Mucosa of descending colon (tissue), 3 donors: ENCODE measurements around the gene CEP131. TPM values are rescaled to one million over a fixed set of nuclear protein-coding genes. Genes with fewer than 3 reads are reported as not detected.

ENCODE experiments used
- ATAC-seq: fragments of 200-7000 bp; cut with Tn5 transposase; one replicate; pipeline ENCODE4 v1.9.1; 2020; ENCODE audit warnings: mild to moderate bottlenecking, moderate library complexity
- DNase-seq, 3 donors: peaks; one replicate each; pipeline ENCODE4 v3.0.0-alpha.2; 2020
- H3K36me3 ChIP-seq: fragments of 200-600 bp; one replicate; pipeline ENCODE4 v1.8.0; 2021; ENCODE audit warnings: low read depth, mild to moderate bottlenecking
- H3K4me1 ChIP-seq: fragments of 200-600 bp; one replicate; pipeline ENCODE4 v1.8.0; 2021; ENCODE audit warnings: low read depth, mild to moderate bottlenecking
- H3K4me3 ChIP-seq: fragments of 200-600 bp; one replicate; pipeline ENCODE4 v1.8.0; 2021; ENCODE audit warnings: mild to moderate bottlenecking
- H3K9me3 ChIP-seq: fragments of 200-600 bp; one replicate; pipeline ENCODE4 v1.8.0; 2021; ENCODE audit warnings: mild to moderate bottlenecking
- intact Hi-C, 2 donors: fragments of 100-400 bp; cut with DNase I in 1 of 2; cut with micrococcal nuclease in 1 of 2; formaldehyde crosslinking; loops; one replicate each; pipeline versions ENCODE4 v1.11.0 to v1.11.1; 2022; cut with DNase I, micrococcal nuclease
- total RNA-seq, 3 donors: library from RNA; stranded (reverse); fragmentation: NEBNext Ultra II Directional in 2 of 3; extraction: Animal tissue kit (Norgen Biotek cat#: 25700) in 2 of 3; gene quantifications; one replicate each; pipeline versions ENCODE4 v1.2.1 to v1.2.4, GENCODE V29; 2021 to 2023
- TF ChIP-seq, protein P1 (sequence below): fragments of 200-600 bp; IDR thresholded peaks from one replicate; pipeline ENCODE4 v1.8.0; 2022; ENCODE audit warnings: antibody characterized with exemption, mild to moderate bottlenecking
- donor health status: DM: no; HTN: no; CAD: no; lungs with moderate emphysema.
- donor health status: DM: no; HTN: no; CAD: no.
- donor health status: DM: no; HTN: yes; CAD: no.

CEP131 gene
- total RNA-seq, 3 donors from 2014 or later: 5.7 to 9.3 (median 8.7) TPM

GRCh38 chr17:81251094-81251708 lies 28.4 kb upstream of the CEP131 start:
- Histone ChIP-seq H3K4me3 (no peak overlapping the region), H3K36me3 (no peaks in the 10 kb centered on the region), H3K9me3 (no peaks in the 10 kb centered on the region), H3K4me1 (peaks cover 42% of the 10 kb centered on the region)
- peak; percentile 70 to 83 (median 82) for DNase-seq
- intact Hi-C loops: loop anchor here in 1 of 2 donors (10.0 kb wide), 1 partner anchor 234 kb away; no protein-coding TSS in a partner anchor
- TF ChIP-seq, protein P1, sequence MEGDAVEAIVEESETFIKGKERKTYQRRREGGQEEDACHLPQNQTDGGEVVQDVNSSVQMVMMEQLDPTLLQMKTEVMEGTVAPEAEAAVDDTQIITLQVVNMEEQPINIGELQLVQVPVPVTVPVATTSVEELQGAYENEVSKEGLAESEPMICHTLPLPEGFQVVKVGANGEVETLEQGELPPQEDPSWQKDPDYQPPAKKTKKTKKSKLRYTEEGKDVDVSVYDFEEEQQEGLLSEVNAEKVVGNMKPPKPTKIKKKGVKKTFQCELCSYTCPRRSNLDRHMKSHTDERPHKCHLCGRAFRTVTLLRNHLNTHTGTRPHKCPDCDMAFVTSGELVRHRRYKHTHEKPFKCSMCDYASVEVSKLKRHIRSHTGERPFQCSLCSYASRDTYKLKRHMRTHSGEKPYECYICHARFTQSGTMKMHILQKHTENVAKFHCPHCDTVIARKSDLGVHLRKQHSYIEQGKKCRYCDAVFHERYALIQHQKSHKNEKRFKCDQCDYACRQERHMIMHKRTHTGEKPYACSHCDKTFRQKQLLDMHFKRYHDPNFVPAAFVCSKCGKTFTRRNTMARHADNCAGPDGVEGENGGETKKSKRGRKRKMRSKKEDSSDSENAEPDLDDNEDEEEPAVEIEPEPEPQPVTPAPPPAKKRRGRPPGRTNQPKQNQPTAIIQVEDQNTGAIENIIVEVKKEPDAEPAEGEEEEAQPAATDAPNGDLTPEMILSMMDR: no peak
- ATAC-seq: peak; percentile 69

DNA sequence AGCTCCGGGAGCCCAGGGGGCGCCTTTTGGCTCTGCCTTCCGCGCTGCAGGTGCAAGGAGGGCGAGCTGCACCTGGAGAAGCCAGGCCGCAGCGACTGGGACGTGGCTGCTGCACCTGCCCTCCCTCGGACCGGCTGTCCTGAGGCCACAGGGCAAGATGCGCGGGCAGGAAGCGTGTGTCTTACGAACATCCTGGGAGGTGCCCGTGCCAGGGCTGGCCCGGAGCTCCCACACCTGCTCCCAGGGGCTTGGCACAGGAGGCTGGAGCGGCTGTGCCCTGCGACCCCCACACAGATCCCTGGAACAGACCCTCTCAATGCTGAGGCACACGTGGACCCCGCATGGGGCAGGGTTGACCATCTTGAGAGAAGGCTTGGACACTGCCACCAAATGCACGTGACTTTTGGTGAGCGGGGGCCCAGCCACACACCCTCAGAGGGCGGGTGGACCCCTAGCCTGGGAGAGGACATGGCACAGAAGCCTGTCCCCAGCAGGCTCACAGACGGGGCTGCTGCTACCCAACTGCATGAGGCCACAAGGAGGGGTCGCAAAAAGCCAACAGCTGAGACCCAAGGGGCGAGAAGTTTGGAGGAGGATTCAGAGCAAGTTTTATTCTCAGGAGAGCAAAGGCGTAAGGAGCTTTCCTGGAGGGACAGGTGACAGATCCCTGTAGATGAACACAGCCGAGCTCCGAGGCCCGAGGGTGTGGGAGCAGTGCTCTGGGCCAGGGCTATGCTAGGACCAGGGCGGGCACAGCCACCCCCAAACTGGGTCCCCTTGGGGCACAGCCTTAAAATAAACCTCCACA lies 27.7 kb upstream of the CEP131 start:
- intact Hi-C loops: loop anchor here in 1 of 2 donors (10.0 kb wide), 1 partner anchor 234 kb away; no protein-coding TSS in a partner anchor
- TF ChIP-seq, protein P1: no peak
- ATAC-seq: peak; percentile 29
- no peaks in the 10 kb centered on the region for H3K9me3 ChIP-seq
- peaks cover 42% of the 10 kb centered on the region for H3K4me1 ChIP-seq
- no peak overlapping the region for H3K4me3 ChIP-seq
- peak in 1 of 3 donors; percentile 70 for DNase-seq
- no peaks in the 10 kb centered on the region for H3K36me3 ChIP-seq

- Histone ChIP-seq H3K9me3 (no peaks in the 10 kb centered on the region), H3K36me3 (no peaks in the 10 kb centered on the region), H3K4me3 (no peak overlapping the region), H3K4me1 (peaks cover 33% of the 10 kb centered on the region)
- TF ChIP-seq, protein P1: no peak
- intact Hi-C loops: loop anchor here in 1 of 2 donors (10.0 kb wide), 1 partner anchor 235 kb away; no protein-coding TSS in a partner anchor
- DNase-seq (peak in 1 of 3 donors; percentile 48), ATAC-seq (no peak)
These were observed 26.7 kb upstream of the CEP131 start for GRCh38 chr17:81249223-81250040.

GRCh38 chr17:81248649-81249048 lies 25.9 kb upstream of the CEP131 start:
- TF ChIP-seq, protein P1: no peak
- Histone ChIP-seq H3K9me3 (no peaks in the 10 kb centered on the region), H3K4me1 (peaks cover 33% of the 10 kb centered on the region), H3K36me3 (no peaks in the 10 kb centered on the region), H3K4me3 (no peak overlapping the region)
- intact Hi-C loops: no loop called here
- DNase-seq: peak in 1 of 3 donors; percentile 44
- ATAC-seq: no peak

- DNase-seq (no peak), ATAC-seq (no peak)
- H3K4me3 ChIP-seq: no peak overlapping the region
- intact Hi-C loops: no loop called here
- peaks cover 25% of the 10 kb centered on the region for H3K4me1 ChIP-seq
- H3K36me3 ChIP-seq: no peaks in the 10 kb centered on the region
- H3K9me3 ChIP-seq: no peaks in the 10 kb centered on the region
- TF ChIP-seq, protein P1: no peak
These were observed 24.7 kb upstream of the CEP131 start for GRCh38 chr17:81247339-81247990.
